Neural progenitor cell (in vitro differentiated cells): ENCODE results near the gene POLR3C.

ENCODE experiments used
- EZH2phosphoT487 ChIP-seq: fragments of 200-600 bp; sonication (generic); IDR thresholded peaks from 2 replicates; pipeline ENCODE4 v1.6.1; 2017; ENCODE audit warnings: antibody characterized with exemption
- TF ChIP-seq, protein P1 (sequence below): fragments of 200-600 bp; sonication (generic); IDR thresholded peaks from 2 replicates; pipeline ENCODE4 v1.5.1; 2017; ENCODE audit warnings: antibody characterized with exemption, mild to moderate bottlenecking

DNA sequence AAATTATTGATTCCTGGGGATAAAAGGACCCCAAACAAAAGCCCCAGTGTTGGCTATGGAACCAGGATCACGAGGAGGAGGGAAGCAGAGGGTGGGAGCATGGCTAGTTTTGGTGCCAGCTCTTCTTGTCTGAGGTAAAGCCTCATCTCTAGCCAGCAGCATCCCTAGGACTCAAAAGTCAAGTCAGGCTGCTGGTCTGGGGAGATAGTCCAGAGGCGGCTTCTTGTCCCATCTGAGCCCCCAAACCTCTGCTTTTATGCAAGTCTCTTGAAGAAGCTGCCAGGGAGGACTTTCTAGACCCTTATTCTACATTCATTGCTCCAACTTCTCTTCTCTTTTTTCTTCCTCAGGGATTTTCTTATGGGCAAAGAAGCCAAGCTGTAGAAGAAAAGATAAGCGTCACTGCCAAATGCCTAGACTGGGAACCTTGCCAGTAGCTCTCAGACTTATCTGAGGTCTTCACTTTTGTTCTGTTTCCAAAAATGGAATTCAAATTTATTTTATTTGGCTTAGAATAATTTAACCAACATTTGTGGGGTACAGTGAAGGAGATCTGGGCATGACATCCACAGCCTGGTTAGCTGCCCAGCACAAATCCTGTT, 68.6 kb downstream of the POLR3C start:
- TF ChIP-seq, protein P1, sequence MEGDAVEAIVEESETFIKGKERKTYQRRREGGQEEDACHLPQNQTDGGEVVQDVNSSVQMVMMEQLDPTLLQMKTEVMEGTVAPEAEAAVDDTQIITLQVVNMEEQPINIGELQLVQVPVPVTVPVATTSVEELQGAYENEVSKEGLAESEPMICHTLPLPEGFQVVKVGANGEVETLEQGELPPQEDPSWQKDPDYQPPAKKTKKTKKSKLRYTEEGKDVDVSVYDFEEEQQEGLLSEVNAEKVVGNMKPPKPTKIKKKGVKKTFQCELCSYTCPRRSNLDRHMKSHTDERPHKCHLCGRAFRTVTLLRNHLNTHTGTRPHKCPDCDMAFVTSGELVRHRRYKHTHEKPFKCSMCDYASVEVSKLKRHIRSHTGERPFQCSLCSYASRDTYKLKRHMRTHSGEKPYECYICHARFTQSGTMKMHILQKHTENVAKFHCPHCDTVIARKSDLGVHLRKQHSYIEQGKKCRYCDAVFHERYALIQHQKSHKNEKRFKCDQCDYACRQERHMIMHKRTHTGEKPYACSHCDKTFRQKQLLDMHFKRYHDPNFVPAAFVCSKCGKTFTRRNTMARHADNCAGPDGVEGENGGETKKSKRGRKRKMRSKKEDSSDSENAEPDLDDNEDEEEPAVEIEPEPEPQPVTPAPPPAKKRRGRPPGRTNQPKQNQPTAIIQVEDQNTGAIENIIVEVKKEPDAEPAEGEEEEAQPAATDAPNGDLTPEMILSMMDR: no peak
- TF ChIP-seq EZH2phosphoT487: no peak
